Stimulated activated CD8-positive, alpha-beta memory T cell treated with anti-CD3 and anti-CD28 coated beads, Interleukin-12 subunit alpha, Interleukin-12 subunit beta, amount 100 ng/mL, for 1 hour (primary cell): ENCODE measurements around the gene DIPK1A.

Experiments
- DNase-seq: peaks from one replicate; pipeline ENCODE4 v3.0.0-alpha.2; 2020; ENCODE audit warnings: low read depth

DIPK1A gene

DNA sequence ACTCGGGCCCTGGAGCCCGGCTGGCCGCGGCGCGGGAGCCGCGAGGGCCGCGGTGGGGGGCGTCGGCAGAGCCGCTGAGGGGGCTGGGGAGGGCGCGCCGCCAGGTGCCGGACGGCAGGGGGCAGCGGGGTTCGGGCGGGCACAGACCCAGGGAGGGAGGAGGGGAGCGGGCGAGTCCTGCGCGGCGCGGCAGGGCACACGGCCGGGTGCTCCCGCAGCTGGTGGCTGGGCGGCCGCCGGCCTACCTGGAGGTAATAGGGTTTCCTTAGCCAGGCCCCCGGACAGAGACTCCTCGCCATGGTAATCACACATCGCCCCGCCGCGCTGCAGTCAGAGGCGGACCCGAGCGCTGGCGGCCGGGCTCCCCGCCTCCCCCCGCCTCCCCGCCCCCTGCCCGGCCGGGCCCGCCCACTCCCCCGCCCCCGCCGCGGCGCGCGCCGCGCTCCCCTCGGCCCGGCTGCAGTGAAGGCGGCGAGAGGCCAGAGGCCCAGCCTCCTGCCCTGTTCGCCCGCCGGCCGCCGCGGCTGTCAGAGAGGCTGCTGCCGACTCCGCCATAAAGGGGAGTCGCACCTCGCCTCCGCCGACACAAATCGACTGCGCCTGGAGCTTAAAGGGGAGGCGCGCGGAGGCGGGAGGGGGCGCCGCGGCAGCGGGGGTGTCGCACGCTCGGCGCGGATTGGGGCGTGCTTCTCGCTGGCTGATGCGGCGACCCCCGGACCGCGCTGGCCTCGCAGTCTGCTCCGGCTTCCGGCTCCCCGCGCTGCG is at the start of gene DIPK1A:
TSS of gene DIPK1A (minus strand) at position 332 of the 765 bp plus-strand sequence. CDS start at position 299, 33 bp downstream.
- DNase-seq: peak; percentile 60

DNA sequence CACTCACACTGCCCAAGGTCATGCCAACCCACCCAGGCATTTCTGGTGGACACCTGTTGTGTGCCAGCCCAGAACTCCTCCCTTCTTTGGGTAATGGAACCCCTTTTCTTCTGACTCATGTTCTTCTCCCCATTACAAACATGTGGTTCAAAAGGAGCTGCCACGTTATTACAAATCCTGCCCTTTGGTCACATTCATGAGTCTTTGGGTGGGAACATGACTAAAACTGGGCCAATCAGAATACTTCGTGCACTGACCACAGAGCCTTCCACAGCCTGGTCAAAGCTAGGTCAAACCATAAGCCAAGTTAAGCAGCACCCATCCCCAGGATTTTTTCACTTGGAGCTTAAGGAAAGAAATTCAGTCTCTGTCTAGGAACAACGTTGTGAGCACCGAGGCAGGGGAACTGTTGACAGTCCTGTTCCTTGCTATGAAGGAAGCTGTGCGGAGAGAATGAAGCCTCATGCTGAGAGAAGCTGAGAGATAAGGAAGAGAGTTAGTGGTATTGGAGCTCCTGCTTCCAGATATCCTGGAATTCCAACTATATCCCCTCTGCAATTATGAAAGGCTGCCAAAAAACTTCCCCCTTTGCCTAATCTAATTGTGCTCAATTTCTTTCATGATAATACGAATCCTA is 46.8 kb upstream of the DIPK1A start:
- no peak for DNase-seq

DNA sequence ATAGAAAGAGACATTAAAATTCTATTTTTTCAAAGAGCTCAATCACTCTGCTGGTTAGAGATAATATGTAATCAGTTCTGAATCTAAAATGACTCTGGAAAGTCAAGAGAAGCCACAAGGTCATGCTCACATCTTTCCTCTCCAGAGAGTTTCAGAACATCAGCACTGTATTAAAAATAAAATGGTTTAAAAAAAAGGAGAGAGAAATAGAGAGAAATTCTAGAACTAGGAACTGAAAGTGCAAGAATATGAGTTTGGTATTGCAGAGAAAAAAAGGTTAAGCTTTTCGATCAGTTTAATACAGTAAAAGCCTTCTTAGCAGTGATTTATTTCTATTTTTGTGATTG is 44.0 kb upstream of the DIPK1A start:
- no peak for DNase-seq

DNA sequence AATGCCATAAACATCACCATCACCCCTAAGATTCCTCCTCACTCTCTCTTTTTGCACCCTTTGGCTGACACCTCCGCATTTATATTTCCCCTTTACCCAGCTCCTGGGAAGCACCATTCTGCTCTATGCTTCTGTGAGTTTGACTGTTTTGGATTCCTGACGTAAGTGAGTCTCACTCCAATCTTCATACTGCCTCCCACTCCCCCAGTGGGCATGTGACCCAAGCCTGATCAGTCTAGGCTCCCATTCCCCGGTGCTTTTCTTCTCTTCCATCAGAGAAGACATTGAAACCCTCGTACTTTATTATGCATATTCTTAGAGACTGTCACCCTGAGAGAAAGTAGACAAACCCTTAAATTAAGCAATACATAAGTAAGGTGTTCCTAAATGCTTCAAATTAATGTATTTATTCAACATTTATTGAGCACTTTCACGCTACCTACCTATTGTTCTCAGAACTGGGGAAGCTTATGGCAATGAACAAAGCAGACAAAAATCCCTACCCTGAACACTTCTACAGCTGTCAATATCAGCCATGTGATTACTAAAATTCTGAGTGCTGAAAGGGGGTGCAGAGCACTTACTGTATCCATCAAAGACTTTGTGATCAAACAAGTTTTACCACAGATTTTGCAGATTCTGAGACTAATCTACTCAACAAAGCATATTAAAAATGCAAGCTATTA is 43.4 kb upstream of the DIPK1A start:
- DNase-seq: no peak

DNA sequence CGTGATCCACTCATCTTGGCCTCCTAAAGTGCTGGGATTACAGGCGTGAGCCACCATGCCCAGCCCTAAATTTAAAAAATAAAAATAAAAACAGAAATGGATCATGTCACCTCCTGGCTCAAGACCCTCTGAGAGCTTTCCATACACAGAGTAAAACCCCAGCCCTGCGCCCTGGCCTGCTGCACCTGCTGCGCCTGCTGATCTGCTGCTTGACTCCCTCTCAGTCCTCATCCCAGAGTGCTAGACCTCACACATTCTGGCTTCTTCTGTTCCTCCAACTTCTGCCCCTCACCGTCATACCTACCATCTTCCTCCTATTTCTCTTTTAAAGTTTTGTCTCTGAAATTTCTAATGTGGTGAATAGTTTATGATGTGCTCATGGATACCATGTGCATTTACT is 42.7 kb upstream of the DIPK1A start:
- DNase-seq: no peak

DNA sequence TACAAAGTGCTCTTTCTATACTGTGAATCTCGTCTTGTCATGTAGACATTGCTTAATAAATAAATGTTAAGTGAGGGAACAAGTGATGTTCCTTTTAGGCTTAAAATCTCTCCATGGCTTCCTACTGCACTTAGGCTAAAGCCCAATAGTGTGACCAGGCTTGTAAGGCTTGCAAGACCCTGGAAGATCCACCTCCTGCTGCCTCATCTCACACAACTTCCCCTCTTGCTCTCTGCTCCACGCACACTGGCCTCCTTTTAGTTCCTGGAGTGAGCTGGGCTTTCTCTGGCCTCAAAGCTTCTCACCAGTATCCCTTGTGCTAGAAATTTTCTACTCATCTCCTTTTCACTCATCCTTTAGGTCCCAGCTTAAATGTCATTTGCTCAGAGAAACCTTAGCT is 41.5 kb upstream of the DIPK1A start:
- no peak for DNase-seq

DNA sequence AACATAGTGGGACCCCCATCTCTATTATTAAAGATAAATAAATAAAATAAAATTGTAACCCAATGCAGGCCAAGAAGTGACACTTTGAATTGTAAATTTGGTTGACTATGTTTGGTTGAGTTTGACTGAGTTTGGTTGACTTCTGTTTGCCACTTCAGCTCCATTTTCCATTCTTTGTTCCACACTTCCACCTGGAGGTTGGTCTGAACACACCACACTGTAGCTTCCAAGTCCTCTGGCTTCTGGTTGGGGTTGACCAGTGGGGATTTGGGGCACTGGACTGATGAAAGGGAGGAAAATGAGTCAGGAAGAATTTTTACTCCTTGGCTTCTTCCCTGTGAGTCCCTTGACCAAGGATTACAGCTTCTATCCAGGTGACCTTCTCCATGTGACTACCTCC is 40.6 kb upstream of the DIPK1A start:
- DNase-seq: no peak

DNA sequence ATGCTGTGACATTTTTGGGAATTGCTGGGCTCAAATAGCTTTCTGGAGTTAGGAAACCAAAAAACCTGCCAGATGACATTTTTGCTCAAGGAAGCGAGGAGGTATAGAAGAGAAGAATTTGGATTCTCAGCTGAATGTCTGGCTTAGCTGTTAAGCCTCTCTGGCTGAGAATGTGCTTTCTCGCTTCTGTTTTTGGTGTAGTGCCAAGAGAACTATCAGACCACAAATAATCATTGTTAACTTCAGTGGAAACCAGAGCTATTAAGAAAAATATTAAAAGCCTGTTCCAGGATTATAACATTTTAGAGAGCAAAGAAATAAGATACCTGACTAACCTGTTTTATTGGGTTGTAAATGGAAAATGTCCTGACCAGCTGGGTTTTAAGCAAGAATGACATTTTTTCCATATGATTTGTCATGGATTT is 39.5 kb upstream of the DIPK1A start:
- no peak for DNase-seq

DNA sequence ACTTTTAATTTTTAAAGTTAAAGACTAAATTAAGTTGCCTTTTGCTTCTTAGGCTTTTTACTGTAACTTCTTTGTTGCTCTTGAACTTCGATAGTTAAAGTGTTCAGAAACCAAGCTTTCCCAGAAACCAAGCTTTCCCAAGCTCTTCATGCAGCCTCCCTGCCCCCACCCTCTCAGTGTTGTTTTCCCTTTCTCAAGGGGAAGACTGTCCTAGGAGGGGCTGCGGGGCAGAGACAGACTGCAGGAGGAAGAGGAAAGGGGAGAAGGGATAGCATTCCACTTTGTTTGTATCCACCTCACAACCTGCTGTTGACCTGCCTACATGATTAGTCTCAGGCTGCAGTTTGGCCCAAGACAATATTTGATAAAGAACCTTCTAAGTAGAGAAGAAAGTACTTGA is 39.0 kb upstream of the DIPK1A start:
- DNase-seq: no peak

DNA sequence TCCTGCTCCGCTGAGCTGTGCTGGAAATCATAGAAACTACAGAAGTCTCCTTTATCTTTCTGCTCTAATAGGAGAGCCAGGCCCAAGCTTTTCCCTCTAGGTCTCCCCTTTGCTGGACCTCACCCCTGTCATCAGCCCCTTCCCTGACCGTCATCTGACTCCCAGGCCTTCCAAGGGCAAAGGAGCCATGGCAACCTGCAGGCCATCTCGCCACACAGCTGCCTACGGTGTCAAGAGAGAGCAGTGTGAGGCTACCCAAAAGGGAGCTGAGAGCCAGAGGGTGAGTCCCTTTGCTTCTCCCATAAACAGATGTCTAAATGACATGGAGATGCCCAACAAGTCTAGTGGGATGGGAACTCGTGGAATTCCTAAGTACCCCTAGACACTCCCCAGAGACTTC is 37.6 kb upstream of the DIPK1A start:
- no peak for DNase-seq

DNA sequence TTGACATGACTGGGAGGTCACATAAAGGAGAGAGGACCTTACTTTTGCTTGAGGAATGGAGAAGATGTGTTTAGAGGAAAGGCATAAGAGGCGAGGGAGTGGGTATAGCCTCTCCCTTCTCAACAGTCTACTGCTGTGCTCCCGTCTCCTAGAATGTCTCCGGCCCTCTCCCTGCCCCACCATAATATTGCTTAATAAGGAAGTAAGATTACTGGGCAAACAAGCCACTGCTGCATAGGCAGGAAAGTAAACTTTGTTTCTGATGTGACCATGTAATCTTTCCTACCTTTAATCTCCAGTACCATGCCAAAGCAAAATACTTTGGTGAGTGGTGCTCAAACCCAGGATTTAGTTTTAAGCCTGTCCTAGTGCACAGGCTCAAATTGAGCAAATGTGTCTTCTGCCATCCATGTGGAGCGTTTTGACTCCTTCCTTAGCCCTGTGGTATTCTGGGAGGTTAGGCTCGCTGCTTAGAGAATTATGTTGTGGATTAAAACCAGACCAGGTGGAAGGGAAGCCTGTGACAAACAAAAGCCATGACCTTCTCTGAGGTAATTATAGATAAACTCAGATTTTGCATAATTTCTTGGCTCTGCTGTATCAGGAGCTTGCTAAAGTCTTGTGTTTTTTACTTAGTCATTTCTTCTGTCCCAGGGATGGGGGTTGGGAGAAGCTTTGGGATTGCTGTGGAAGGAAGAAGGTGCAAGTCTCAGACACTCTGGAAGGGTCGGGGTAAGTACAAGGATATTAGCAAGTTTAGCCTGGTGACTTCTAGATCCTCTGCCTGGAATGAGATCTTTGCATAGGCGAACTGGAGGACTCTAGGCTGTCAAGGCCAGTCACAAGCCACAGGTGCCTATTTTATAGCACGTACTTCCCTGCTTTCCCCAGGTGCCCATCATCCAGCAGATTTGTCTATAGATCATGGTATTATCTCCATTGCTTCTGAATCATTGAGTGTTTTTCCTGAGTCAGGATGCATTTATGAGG is 34.5 kb upstream of the DIPK1A start:
- DNase-seq: no peak

DNA sequence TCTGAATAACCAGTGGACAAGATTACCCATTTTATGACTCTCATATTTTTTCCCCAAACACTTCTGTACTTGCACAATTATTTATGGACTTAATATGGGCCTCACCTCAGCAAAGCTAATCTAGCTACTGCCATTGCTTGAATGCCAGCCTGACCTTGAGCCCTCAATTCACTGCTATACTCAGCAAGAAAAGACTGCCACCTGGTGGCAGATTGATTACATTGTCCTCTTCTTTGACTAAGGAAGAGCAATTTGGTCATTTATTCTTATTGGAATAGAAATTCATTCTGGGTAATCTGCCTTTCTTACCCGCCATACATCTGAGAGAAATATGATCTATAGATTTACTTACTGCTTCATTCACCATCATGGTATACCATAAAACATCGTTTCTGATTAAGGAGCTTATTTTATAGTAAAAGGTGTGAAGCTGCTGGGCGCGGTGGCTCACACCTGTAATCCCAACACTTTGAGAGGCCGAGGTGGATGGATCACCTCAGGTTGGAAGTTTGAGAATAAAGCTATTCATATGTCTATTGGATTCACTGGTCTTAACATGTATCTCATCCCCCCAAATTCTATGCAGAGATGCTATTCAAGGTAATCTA is 32.9 kb upstream of the DIPK1A start:
- peak; percentile 69 for DNase-seq

DNA sequence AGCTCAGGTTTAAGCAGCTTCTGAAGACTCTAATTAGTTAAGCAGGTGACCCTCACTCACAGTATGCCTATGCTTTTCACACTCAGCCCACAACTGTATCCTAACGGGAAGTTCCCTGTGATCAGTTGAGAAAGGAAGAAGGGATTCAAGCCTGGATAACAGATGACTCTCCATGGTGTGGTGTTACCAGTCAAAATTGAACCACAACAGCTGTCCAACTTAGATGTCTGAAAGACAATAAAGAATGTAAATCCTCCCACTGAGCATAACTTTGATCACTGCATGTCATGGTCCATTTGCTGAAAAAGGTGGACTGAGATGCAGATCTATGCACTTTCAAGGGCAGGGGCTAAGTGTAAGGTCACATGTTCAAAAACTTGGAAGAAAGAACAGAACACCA is 32.3 kb upstream of the DIPK1A start:
- no peak for DNase-seq

DNA sequence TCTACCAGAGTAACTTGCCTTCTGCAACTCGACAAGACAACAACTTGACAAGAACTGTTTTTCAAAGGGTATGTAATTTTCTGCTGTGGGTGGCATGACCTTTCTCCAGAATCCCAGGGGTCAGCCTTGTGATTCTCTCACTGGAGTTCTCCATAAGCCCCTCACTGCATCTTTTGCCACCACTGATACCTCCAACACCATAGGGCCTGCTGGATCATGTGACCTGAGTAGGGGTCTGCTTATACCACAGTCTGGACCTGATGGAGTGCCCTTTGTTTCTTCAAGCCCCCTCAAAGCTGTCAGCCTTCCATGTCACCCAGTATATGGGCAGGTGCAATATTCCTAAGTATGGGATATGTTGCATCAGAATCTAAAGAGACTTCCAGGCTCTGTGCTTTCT is 31.6 kb upstream of the DIPK1A start:
- no peak for DNase-seq

DNA sequence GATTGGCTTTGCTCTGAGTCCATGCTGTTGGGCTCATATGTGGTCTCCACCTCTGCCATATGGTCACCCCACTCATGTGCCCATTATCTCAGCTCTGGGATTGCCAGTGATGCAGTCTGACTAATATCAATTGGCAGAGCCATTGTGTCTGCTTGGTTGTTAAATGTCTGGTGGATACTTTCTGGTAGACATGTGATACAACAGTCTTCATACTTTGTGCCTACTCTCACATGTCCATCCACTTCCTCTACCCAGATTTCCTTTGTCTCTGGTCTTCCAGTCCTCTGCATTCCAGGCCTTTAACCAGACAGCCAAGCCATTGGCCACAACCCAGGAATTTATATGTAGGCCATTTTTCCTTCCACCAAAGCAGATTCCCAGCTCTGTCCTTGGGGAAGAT is 30.8 kb upstream of the DIPK1A start:
- no peak for DNase-seq

DNA sequence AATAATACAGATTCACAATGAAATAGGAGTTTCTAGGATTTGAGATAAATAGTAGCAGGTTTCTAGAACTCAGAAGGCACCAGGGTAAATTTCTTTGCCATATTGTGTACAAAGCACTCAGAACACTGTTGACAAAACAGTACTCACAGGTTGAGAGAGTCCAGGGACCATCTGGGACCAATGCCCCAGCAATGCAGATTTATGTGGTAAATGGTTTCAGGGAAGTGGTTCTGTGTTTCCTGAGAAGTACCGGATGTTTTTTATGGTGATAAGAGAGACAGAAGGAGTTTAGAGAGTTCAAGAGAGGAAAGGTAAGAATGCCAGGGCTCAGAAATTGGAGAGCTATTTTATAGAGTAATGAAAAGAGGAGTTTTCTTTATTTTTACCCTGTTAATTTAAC is 29.6 kb upstream of the DIPK1A start:
- no peak for DNase-seq

DNA sequence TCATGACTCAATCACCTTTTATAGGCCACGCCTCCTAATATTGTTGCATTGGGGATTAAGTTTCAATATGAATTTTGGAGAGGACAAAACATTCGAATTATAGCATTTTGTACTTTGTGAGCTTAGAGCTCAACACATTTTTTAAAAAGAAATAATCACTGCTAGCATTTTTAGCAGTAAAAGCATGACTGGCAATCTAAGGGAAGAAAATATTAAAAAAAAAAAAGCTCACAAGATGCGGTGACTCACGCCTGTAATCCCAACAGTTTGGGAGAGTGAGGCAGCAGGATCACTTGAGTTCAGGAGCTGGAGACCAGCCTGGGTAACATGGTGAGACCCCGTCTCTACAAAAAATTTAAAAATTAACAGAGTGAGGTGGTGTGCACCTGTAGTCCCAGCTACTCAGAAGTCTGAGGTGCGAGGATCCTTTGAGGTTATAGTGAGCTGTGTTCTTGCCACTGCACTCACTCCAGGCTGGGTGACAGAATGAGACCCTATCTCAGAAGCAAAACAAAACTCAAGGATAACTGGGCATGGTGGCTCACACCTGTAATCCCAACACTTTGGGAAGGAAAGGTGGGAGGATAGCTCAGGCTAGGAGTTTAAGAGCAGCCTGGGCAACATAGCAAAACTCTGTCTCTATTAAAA is 28.8 kb upstream of the DIPK1A start:
- no peak for DNase-seq

DNA sequence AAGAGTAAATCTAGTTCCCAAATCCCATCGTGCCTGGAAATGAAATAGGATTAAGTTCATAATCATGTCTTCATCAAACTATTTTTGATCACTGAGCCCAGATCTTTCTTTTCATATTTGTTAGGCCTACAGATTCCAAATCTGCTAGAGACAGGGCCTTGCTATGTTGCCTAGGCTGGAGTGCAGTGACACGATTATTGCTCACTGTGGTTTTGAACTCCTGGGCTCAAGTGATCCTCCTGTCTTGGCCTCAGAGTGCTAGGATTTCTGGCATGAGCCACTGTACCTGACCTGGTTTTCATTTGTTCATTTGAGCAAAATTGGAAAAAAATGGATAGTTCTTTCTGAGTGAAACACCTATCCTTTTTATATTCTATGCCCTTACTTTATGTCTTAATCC is 28.0 kb upstream of the DIPK1A start:
- DNase-seq: no peak

DNA sequence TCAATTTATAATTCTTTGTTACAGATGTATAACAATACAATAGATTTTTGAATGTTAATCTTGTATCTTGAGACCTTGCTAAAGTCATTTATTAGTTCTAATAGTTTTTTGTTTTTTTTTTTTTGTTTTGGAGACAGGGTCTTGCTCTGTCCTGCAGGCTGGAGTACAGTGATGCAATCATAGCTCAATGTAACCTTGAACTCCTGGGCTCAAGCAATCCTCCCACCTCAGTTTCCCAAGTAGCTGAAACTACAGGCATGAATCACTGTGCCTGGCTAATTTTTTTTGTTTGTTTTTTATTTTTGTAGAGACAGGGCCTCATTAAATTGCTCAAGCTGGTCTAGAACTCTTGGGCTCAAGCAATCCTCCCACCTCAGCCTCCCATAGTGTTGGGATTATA is 26.2 kb upstream of the DIPK1A start:
- no peak for DNase-seq

DNA sequence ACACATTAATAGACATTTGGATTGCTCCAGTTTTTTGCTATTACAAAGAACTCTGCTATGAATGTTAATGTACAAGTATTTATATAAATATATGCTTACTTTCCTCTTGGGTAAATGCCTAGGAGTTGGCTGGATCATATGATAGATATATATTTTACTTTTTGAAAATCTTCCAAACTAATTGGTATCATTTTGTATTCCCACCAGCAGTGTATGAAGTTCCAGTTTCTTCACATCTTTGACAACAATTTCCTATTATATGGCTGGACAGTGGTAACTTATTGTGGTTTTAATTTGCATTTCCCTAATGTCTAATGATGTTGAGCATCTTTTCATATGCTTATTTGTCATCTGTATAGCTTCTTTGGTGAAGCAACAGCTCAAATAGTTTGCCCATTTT is 23.8 kb upstream of the DIPK1A start:
- DNase-seq: no peak
